GM11168 (cell line): ENCODE data around the gene ZBTB16.

Experiments
- in situ Hi-C: fragments of 300-500 bp; cut with MboI; formaldehyde crosslinking; loops from one replicate; pipeline ENCODE4 v1.12.0; 2022; ENCODE audit warnings: low sequenced_read_pairs; ENCODE audit not compliant: unreplicated experiment

ZBTB16 gene

DNA sequence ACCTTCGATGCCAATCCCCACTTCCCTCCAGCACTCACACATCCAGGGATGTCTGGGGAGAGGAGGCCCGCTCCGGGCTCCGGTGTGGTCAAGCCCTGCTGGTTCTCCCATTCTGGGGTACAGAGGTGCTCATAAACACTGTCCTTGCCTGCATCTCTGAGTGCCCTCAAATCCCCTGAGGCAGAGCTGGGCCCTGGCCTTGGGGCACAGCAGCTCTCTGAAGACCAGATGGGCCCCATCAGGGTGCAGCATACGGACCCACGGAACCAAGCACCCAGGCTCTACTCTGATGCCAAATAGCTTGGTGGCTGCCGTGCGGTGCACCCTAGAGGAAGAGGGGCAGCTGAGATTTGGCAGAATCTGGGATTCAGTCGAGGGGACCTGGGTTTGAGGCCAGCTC is 201.0 kb downstream of the ZBTB16 start:
- in situ Hi-C loops, result loop anchor here (25.0 kb wide), 1 partner anchor 373 kb away; the partner anchor contains the start of gene USP28

DNA sequence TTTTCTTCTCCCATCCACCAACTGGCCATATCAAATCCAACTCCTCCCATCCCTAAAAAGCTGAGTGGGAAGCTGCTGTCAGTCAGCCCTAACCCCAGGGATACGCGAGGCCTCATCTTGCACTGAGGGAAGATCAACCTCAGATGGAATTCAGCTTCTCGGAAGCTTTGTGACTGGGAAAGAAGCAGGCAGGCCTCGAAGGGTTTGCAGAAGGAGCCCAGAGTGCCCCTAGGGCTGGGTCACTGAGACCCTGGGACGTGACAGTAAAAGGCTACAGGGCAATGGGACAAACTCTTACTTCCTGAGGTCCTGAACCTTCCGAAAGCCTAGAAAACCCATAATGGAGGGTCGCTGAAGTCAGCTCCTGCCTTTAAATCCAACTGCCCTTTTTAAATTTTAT is 202.3 kb downstream of the ZBTB16 start:
- in situ Hi-C loops, result loop anchor here (25.0 kb wide), 1 partner anchor 374 kb away; the partner anchor contains the start of gene USP28

DNA sequence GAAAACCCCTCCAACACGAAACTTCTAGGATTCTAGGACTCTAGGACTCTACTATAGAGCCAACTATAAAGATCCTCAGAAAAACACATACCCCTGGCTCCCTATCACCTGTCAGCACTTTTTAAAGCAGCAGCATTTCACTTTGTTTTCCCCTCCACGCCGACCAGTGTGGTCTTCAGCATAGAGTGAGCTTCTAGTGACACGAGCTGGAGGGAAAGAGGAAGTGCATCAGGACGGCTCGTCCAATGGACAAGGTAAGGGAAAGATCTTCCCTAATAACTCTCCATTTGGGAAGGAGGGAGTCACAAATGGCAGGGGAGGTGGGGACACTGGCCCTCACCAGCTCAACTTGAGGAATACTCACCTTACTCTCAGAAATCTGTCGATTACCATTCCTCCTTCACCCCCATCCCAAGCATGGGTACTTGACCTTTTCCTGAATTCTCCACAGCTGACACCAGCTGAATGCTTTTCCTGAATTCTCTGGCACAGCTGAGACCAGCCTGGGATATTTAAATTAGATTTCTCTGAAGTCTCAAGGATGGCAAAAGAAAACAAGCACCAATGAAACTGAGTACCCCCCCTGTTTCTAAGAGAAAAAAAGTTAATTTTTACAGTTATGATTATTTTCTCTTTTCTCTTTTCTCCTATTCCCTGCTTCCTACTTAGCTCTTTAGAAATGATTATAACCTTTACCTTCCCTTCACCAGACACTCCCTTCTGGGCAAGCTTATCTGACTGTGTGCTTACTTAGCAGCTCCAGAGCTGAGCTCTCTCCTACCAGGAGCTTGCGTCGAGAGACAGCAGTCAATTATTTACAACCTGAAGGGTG is 203.4 kb downstream of the ZBTB16 start:
- in situ Hi-C loops, result loop anchor here (25.0 kb wide), 1 partner anchor 376 kb away; the partner anchor contains the start of gene USP28

DNA sequence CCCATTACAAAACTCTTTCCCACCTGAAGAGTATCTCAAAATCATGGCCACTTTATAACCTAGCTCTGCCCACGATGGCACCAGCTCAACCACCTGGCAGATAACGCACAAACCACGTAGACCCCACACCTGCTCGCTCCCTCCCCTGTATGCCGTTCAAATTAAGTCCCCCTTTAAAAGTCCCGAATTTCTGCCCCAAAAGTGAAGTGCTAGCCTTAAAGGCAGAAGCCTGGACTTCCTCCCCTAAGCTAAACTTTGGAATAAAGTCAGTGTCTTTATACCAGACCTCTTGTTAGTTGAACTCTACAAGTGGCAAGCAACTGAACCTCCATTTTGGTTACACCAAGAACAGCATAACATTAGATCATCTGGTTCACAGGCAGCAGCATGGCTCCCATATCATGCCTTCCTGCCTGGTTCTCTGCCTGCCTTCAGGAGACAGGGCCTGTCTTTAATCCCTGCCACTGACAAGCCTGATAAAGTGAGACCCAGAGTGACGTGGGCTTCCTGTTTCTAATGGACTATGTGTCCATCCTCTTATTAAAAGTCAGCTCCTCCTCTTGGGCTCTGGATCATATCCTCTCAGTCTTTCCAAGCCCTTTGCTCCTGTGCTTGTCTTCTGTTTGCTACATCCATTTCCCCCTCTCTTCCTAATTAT is 204.1 kb downstream of the ZBTB16 start:
- in situ Hi-C loops, result loop anchor here (25.0 kb wide), 1 partner anchor 376 kb away; the partner anchor contains the start of gene USP28

DNA sequence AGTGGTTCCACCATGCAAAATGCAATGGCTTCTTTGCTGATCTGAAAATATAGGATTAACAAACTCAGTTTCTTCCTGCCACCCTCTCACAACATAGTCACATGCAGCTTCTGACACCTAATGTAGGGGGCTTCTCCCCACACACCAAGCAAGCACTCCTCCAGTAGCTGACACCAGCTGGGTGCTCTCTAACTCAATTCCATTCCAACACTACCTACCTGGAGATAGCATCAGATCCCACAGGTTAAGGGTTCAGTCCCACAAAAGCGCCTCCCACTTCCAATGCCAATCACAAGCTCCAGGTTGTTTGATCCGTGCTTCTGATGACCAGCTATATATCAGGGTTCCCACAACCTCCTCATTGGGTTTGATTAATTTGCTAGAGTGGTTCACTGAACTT is 204.9 kb downstream of the ZBTB16 start:
- in situ Hi-C loops, result loop anchor here (25.0 kb wide), 1 partner anchor 377 kb away; the partner anchor contains the start of gene USP28

DNA sequence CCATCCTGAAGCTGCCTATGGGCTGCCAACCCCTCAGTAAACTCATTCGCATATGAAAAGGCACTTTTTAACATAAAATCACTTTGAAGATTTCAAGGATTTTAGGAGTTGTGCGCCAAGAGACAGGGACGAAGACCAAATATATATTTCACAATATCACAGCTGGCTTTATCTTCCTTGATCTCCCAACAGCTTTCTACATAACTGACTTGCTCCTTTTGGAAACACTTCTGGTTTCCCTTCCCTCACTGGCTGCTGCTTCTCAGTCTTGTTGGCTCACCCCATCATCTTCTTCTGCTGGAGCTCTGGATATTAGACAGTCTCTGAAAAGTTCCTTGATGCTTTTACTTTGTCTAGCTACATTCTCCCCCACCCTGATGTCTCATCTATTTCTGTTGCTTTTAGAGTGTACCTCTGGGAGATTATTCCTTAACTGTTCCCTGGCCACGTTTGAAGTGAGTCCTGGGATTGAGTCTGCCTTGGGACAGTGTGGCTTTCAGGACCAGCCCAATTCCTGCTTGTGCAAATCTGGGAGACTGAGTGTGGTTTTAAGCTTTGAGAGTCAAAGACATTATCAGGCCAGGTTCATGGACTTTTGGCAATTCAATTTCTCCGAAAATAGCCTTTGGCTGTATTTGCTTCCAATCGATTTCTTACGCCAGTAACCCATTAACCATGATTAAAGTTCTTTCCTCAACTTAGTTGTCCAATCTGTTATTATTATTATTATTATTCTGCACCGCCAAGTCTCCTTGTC is 205.8 kb downstream of the ZBTB16 start:
- in situ Hi-C loops, result loop anchor here (25.0 kb wide), 1 partner anchor 378 kb away; the partner anchor contains the start of gene USP28

DNA sequence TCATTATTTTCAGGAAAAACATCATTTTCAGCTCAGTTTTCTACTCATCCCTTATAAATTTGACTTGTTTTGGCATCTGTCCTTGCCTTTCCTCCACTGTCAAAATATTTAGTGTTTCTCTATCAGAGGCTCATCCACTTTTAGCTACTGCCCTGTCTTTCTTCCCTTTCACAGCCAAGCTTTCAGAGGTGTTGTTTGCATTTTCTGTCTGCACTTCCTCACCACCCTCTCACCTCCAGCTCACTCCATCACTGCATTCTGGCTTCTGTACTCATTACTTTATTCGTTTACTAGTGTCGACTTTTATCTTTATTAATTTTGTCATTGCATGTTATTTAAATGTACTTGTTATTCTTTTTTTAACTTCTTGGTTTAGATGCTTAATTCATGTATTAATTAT is 210.0 kb downstream of the ZBTB16 start:
- in situ Hi-C loops, result loop anchor here (25.0 kb wide), 1 partner anchor 382 kb away; the partner anchor contains the start of gene USP28

DNA sequence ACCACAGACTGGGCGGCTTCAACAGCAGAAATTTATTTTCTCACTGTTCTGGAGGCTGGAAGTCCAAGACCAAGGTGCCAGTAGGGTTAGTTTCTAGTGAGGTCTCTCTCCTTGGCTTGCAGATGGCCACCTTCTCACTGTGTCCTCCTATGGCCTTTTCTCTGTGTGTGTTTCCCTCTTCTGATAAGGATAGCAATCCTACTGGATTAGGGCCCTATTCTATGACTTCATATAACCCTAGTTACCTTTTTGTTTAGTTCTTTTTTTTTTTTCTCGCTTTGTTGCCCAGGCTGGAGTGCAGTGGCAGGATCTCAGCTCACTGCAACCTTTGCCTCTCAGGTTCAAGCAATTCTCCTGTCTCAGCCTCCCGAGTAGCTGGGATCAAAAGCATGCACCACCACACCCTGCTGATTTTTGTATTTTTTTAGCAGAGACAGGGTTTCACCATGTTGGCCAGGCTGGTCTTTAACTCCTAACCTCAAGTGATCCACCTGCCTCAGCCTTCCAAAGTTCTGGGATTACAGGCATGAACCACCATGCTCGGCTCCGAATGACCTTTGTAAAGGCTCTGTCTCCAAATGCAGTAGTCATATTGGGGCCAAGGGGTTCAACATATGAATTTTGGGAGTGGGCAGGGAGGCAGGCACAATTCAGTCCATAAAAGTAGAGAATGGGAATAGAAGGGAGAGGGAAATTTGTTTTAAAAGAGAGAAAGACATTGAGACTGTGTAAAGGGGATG is 211.2 kb downstream of the ZBTB16 start:
- in situ Hi-C loops, result loop anchor here (25.0 kb wide), 1 partner anchor 383 kb away; the partner anchor contains the start of gene USP28

DNA sequence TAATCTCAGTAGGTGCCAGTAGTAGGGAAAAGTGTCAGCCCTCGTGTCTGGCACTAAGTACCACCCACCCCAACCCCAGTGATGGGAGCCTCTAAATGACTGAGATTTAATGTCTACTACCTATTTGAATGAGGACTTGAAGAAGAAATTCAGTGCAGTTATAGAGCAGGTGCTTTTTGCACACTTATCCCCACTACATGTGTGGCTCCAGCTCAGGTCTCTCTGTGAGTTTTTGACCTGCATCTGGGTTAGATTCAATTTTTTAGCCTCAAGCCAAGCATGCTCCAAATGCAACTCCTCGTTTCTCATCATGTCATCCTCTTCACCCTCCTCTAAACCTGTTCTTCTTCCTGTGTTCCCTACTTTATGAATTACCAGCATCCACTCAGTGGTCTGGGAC is 211.8 kb downstream of the ZBTB16 start:
- in situ Hi-C loops, result loop anchor here (25.0 kb wide), 1 partner anchor 384 kb away; the partner anchor contains the start of gene USP28

DNA sequence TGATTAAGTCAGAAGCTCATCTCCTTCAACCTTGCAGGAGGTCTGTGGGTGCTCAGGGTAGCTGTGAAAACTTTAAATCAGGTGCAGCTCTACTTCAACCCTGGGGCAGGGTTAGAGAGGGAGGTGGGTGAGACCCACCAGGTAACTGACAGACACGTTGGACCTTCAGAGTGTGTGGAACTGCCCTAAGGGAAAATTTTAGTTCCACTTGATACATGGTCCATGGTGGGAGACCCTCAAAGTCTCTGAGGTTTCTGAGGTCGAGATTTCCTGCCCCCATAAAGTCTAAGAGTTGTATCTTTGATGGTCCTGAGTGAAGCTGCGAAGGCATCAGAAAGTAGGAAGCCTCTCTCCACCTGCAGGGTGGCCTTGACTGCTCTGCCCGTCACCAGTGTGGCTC is 212.8 kb downstream of the ZBTB16 start:
- in situ Hi-C loops, result loop anchor here (25.0 kb wide), 1 partner anchor 385 kb away; the partner anchor contains the start of gene USP28

DNA sequence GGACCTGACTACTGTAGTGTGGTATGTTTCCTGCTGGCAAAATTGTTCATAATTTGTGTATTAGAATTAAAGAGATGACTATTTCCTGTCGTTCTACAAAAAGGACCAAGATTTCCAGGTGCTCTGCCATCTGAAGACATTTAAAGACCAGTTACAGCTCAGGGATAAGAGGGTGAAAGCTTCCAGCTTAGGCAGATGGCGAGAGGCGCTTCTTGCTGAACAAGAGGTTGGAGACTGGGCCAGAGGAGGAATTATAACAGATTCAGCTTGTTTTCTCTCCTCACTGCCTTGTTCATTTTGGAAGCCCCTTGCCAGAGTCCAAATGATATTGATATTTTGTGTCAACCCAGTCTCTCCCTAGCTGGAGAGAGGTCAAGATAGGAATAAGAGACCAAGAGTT is 213.6 kb downstream of the ZBTB16 start:
- in situ Hi-C loops, result loop anchor here (25.0 kb wide), 1 partner anchor 386 kb away; the partner anchor contains the start of gene USP28

DNA sequence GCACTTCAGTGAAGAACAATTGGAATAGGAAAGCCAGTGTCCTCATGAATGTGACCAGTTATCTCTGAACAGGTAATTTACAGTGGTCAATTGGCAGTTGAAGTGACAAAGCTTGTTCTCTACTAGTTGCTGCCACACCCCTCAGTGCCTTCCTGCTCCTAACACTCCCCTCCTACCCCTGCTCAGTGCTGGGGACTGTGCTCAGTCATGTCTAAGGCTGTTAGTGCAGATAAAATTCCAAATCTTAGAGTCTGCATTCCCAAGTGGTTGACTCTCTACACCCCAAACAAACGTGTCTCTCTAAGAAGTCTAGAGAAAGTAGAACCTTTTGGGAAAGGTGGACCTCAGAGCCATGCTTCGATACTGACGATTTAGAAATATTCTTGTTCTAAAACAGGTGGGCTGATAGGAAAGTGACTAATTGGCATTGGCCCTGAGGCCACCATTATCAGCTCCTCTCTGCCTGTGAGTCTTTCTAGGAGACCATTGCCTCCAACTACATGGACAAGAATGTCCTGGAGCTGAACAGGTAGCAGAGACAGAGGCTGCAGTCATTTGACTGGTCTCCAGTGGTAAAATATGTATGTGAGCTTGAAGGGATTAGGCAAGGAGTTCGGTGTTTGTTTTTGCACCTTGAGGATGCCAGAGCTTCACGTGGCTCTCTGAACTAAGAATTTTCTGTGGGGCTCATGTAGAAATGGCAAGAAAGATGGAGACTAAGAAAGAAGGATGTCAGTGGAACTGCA is 214.6 kb downstream of the ZBTB16 start:
- in situ Hi-C loops, result loop anchor here (25.0 kb wide), 1 partner anchor 387 kb away; the partner anchor contains the start of gene USP28

DNA sequence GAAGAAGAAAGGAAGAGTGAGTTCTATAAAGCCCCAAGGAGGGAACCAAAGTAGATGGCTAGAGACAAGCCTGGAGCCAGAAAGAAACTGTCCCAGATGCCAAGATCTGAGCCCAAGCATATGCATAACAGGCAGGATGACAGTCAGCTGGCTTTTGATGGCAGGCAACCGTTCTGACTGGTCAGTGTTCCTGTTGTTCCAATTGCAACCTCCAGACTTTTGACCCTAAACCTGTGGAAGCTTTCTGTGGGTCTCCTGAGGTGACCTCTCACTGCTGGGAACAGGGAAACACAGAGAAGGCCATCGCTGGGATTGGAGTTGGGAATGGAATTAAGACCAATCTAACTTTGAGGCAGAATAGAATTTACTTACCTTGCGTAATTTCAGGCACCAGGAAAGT is 215.1 kb downstream of the ZBTB16 start:
- in situ Hi-C loops, result loop anchor here (25.0 kb wide), 1 partner anchor 387 kb away; the partner anchor contains the start of gene USP28

DNA sequence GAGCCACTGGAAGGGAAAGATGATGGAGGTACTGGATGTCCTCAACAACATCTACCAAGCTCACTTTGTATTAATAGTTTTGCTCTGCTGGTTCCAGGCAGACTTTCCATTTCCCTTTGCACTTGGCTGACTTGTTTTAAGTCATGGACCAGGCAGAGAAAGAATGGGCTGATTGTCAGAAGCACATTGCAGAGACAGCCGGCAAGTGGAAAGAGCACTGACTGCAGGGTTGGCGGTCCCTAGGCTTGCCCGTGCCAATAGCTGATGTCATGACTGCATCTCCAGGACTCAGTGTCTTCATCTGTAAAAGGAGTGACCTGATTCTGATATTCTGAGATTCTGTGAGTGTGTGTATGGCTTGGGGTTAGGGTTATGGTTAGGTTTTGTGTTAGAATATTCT is 215.8 kb downstream of the ZBTB16 start:
- in situ Hi-C loops, result no loop called here

DNA sequence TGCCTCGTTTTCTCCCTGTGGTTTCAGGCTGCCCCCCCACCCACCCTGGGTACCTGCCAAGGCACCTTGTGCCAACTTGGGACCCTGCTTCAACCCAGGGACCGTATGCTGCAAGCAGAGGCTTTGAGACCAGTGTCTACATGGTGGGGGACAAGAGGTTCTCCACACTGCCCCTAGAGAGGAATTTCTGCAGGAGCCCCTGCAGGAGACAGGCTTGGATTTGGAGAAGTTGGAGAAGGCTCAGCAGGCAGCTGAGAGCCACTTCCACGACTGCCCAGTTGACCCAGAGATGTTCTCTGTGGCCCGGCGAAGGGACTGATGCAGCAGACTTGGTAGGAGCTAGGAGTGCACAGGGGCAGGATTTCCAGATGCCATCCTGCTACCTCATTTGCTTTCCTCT is 216.6 kb downstream of the ZBTB16 start:
- in situ Hi-C loops, result no loop called here

DNA sequence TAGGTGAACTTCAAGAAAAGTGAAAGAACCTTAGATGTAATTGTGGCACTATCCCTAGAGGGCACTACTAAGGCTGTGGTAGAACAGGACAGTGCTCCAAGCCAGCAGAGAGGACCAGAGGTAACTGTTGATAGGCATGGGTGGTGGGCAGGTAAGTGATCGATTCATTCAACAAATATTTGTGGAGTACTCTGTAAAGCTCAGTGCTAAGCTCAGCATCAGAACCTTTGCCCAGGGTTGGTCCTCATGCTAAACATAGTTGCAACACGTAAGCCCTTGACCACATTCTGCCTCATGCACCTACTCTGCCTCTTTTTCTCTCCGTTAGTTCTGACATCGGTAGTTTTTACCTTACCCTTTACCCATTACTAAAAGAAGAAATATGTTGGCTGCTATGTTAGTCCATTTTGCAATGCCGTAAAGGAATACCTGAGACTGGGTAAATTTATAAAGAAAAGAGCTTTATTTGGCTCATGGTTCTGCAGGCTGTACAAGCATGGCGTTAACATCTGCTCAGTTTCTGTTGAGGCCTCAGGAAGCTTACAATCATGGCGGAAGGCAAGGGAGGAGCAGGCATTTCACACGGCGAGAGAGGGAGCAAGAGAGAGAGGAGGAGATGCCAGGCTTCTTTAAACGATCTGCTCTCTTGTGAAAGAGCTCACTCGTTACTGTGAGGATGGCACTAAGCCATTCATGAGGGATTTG is 218.3 kb downstream of the ZBTB16 start:
- in situ Hi-C loops, result no loop called here

DNA sequence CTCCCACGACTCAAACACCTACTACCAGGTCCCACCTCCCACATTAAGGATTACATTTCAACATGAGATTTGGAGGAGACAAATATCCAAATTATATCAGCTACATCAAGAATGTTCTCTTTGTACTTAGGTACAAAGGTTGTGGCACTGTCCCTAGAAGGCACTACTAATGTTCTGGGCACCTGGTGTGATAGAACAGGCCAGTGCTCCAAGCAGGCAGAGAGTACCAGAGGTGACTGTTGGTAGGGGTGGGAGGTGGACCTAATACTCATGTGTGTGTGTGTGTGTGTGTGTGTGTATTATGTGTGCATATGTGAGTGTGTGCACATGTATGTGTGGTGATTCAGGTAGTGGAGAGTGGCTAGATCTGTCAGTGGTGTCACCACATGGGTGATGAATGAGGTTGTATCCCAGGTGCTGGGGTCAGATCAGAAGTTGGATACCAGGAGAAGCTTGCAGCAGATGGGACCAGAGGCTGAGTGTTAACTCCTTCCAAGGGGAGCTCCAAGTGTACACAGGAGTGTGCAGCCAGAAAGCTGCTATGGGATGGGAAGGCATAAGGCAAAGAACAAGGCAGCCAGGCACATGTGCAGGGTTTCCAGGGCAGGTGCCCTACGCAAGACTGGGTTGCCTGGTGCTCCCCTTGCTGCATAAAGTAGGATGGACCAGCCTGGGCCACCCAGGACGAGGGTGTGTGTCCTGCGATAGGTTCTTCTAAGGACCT is 219.0 kb downstream of the ZBTB16 start:
- in situ Hi-C loops, result no loop called here
